HG03175 (cell line): Measurements from ENCODE around the gene ZCCHC9.

Experiments used
- ATAC-seq: cut with Tn5 transposase; IDR thresholded peaks from one replicate; pipeline ENCODE4 v1.9.1; 2021; ENCODE audit warnings: mild to moderate bottlenecking, moderate library complexity; ENCODE audit not compliant: unreplicated experiment

ZCCHC9 gene

DNA sequence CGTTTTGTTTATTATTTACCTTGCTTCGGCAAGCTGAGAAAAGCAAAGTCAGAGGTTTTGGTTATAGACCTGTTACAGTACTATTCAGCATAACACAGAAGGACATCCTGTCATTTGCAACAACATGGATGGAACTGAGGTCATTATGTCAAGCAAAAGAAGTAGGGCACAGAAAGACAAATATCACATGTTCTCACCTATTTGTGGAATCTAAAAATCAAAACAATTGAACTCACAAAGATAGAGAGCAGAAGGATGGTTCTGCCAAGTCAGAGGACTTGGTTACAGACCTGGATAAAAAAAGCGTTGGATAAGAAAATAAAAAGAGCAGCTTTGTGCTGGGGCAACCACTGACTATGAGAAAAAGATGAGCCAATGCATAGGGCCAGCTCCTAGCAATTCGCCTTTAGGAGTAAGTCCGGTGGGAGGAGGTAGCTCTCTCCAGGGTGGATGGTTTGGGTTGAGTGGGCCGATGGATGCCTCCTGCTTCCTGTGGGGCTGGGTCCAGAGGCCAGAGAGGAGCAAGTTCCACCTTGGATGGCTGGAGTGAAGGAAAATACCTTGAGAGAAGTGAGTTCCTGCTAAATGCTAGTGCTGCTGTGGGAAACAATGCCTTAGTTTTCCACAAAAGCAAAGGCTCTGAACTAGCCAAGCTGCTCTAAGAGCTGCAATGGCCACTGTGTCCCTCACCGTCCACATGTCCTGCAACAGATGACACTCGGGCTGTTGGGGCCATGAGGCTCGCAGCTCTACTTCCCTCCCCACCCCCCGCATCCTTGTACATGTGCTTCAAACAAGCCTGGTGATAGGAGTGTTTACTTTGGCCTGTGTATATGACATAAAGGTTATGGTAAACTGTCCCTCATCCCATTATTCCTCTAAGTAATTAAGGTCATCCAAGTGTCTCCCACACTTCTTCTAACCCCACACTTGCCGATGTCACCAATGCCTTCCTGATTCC, 54.2 kb downstream of the ZCCHC9 start:
- ATAC-seq = no peak

GRCh38 chr5:81359108-81359507, 57.7 kb downstream of the ZCCHC9 start:
- ATAC-seq = no peak

DNA sequence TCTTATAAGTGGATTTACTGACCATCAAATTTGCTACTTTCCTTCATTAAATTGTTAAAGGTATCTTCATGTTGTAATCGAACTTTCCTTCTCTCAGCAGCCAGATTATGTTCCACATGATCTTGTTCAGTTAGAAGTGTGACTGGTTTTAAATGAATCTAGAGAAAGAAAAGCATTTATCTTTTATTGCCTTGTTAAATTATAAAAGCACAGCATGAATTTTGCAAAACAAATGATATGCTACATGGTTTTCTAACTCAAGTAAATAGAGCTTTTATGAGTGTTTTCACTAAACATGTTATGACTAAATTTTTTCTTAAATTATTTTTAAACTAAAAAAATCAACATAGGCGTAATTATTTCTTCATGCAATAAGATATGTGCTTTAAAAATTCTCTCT, 58.5 kb downstream of the ZCCHC9 start:
- ATAC-seq = no peak

GRCh38 chr5:81360640-81361039, 59.3 kb downstream of the ZCCHC9 start:
- ATAC-seq = no peak

GRCh38 chr5:81361600-81361999, 60.2 kb downstream of the ZCCHC9 start:
- ATAC-seq = no peak
